Muscle layer of colon (tissue), 2 donors: ENCODE data around the gene ENAH.

Experiments used
- H3K27ac ChIP-seq: one replicate; pipeline ENCODE4 v1.7.0; 2013; ENCODE audit warnings: low read depth, mild to moderate bottlenecking, low read length, moderate library complexity
- H3K27me3 ChIP-seq, 2 donors: one replicate each; pipeline ENCODE4 v1.7.0; 2013; ENCODE audit warnings: low read length in 2 of 2, mild to moderate bottlenecking in 2 of 2; ENCODE audit not compliant: insufficient read depth in 2 of 2, control insufficient read depth in 1 of 2
- H3K36me3 ChIP-seq: one replicate; pipeline ENCODE4 v1.7.0; 2013; ENCODE audit warnings: mild to moderate bottlenecking, low read length; ENCODE audit not compliant: insufficient read depth
- H3K4me1 ChIP-seq: one replicate; pipeline ENCODE4 v1.7.0; 2013; ENCODE audit warnings: mild to moderate bottlenecking, low read length; ENCODE audit not compliant: insufficient read depth
- H3K4me3 ChIP-seq, 2 donors: one replicate each; pipeline ENCODE4 v1.7.0; 2013; ENCODE audit warnings: low read length in 2 of 2, low read depth in 1 of 2, mild to moderate bottlenecking in 1 of 2, moderate library complexity in 1 of 2
- H3K9ac ChIP-seq: one replicate; pipeline ENCODE4 v1.7.0; 2013; ENCODE audit warnings: low read length
- H3K9me3 ChIP-seq: one replicate; pipeline ENCODE4 v1.7.0; 2013; ENCODE audit warnings: mild to moderate bottlenecking, low read length
- donor health status: abdominal sarcoma.
- donor health status: Adenocarcinoma of cecum.

The ENAH gene

GRCh38 chr1:225691861-225692516 is 39.1 kb upstream of the ENAH start:
- Histone ChIP-seq H3K27ac (no peak overlapping the region), H3K4me1 (peaks cover 7% of the 10 kb centered on the region), H3K36me3 (no peaks in the 10 kb centered on the region), H3K9ac (no peak overlapping the region), H3K4me3 (no peak overlapping the region), H3K27me3 (no peaks in the 10 kb centered on the region), H3K9me3 (no peaks in the 10 kb centered on the region)

GRCh38 chr1:225691377-225691776 is 38.5 kb upstream of the ENAH start:
- no peaks in the 10 kb centered on the region for H3K36me3 ChIP-seq
- no peak overlapping the region for H3K4me3 ChIP-seq
- H3K9me3 ChIP-seq, result no peaks in the 10 kb centered on the region
- H3K9ac ChIP-seq, result no peak overlapping the region
- no peaks in the 10 kb centered on the region for H3K27me3 ChIP-seq
- H3K27ac ChIP-seq, result no peak overlapping the region
- peaks cover 7% of the 10 kb centered on the region for H3K4me1 ChIP-seq

- H3K9ac ChIP-seq, result no peak overlapping the region
- no peak overlapping the region for H3K27ac ChIP-seq
- H3K9me3 ChIP-seq, result no peaks in the 10 kb centered on the region
- H3K4me3 ChIP-seq, result no peak overlapping the region
- H3K36me3 ChIP-seq, result no peaks in the 10 kb centered on the region
- H3K27me3 ChIP-seq, result no peaks in the 10 kb centered on the region
- H3K4me1 ChIP-seq, result no peaks in the 10 kb centered on the region
Measured at GRCh38 chr1:225689882-225690459, 37.0 kb upstream of the ENAH start.

GRCh38 chr1:225688345-225688744 is 35.4 kb upstream of the ENAH start:
- Histone ChIP-seq H3K9me3 (no peaks in the 10 kb centered on the region), H3K4me1 (no peaks in the 10 kb centered on the region), H3K27me3 (no peaks in the 10 kb centered on the region), H3K36me3 (no peaks in the 10 kb centered on the region), H3K27ac (no peak overlapping the region), H3K4me3 (no peak overlapping the region), H3K9ac (no peak overlapping the region)

- Histone ChIP-seq H3K36me3 (no peaks in the 10 kb centered on the region), H3K27me3 (no peaks in the 10 kb centered on the region), H3K27ac (no peak overlapping the region), H3K9me3 (no peaks in the 10 kb centered on the region), H3K4me3 (no peak overlapping the region), H3K9ac (no peak overlapping the region), H3K4me1 (no peaks in the 10 kb centered on the region)
Measured at GRCh38 chr1:225685476-225686176, 32.7 kb upstream of the ENAH start.

- no peaks in the 10 kb centered on the region for H3K36me3 ChIP-seq
- H3K4me3 ChIP-seq, result no peak overlapping the region
- H3K27ac ChIP-seq, result no peak overlapping the region
- no peaks in the 10 kb centered on the region for H3K9me3 ChIP-seq
- no peaks in the 10 kb centered on the region for H3K4me1 ChIP-seq
- no peaks in the 10 kb centered on the region for H3K27me3 ChIP-seq
- H3K9ac ChIP-seq, result no peak overlapping the region
Measured at GRCh38 chr1:225684741-225685140, 31.8 kb upstream of the ENAH start.

- no peaks in the 10 kb centered on the region for H3K9me3 ChIP-seq
- H3K27ac ChIP-seq, result no peak overlapping the region
- no peak overlapping the region for H3K4me3 ChIP-seq
- no peak overlapping the region for H3K9ac ChIP-seq
- H3K36me3 ChIP-seq, result no peaks in the 10 kb centered on the region
- no peaks in the 10 kb centered on the region for H3K4me1 ChIP-seq
- H3K27me3 ChIP-seq, result no peaks in the 10 kb centered on the region
Measured at GRCh38 chr1:225681231-225681630, 28.3 kb upstream of the ENAH start.

- no peaks in the 10 kb centered on the region for H3K4me1 ChIP-seq
- H3K9me3 ChIP-seq, result no peaks in the 10 kb centered on the region
- H3K27ac ChIP-seq, result no peak overlapping the region
- H3K9ac ChIP-seq, result no peak overlapping the region
- H3K36me3 ChIP-seq, result no peaks in the 10 kb centered on the region
- no peaks in the 10 kb centered on the region for H3K27me3 ChIP-seq
- H3K4me3 ChIP-seq, result no peak overlapping the region
Measured at GRCh38 chr1:225678545-225678944, 25.6 kb upstream of the ENAH start.

GRCh38 chr1:225677350-225678124 is 24.6 kb upstream of the ENAH start:
- Histone ChIP-seq H3K9ac (no peak overlapping the region), H3K4me1 (no peaks in the 10 kb centered on the region), H3K27me3 (no peaks in the 10 kb centered on the region), H3K36me3 (no peaks in the 10 kb centered on the region), H3K27ac (no peak overlapping the region), H3K4me3 (no peak overlapping the region), H3K9me3 (no peaks in the 10 kb centered on the region)

- no peak overlapping the region for H3K27ac ChIP-seq
- H3K9ac ChIP-seq, result no peak overlapping the region
- H3K36me3 ChIP-seq, result no peaks in the 10 kb centered on the region
- H3K4me3 ChIP-seq, result no peak overlapping the region
- no peaks in the 10 kb centered on the region for H3K4me1 ChIP-seq
- H3K27me3 ChIP-seq, result no peaks in the 10 kb centered on the region
- no peaks in the 10 kb centered on the region for H3K9me3 ChIP-seq
Measured at GRCh38 chr1:225674381-225674780, 21.5 kb upstream of the ENAH start.
